ENCODE data around the gene TOMM34.

DNA sequence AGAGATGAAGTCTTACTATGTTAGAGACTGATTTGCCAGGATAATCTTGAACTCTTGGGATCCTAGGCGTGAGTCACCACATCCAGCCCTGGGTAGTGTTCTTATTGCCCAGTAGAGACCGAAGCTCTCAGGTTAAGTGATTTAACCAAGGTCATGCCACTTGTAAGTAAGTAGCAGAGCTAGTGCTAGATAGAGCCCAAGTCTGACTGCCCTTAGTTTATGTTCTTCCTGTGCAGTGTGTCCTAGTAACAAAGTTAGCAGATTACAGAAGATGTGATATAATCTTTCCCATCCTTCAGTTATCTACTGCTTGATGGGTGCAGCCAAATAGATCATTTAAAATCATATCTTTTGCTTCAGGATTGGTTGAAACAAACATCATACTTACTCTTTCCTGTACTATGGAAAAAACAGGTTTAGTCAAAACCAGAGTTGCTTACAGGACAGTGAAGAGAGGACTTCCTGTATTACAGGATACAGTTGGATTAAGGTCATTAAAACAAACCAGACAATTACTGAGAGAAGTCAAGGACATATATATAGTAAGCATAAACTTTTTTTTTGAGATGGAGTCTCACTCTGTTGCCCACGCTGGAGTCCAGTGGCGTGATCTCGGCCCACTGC lies 59.9 kb downstream of the TOMM34 start:
- no peak for TF ChIP-seq GATA2 (IDR thresholded peaks at IDR 0.05; ENCODE audit: low read depth, low read length)
- TF ChIP-seq GATA3 (IDR thresholded peaks at IDR 0.05; ENCODE audit: low read depth, low read length): no peak
